Measurements from ENCODE around the gene MAP3K2.

The MAP3K2 gene

DNA sequence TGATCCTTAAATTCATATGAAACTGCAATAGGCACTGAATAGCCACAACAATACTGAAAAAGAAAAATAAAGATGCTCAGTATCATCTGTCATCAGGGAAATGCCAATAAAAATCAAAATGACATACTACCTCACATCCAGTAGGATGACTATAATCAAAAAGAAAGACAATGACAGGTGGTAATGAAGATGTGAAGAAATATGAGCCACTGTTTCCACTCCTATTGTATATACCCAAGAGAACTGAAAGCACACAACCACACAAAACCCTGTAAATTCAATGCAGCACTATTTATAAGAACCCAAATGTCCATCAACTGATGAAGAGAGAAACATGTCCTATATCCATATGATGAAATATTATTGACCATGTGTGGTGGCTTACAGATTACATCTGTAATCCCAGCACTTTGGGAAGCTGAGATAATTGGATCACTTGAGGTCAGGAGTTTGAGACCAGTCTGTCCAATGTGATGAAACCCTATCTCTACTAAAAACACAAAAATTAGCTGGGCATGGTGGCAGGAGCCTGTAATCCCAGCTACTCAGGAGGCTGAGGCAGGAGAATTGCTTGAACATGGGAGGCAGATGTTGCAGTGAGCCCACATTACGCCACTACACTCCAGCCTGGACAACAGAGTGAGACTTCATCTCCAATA lies 39.9 kb downstream of the MAP3K2 start:
- DNase-seq: no peak

DNA sequence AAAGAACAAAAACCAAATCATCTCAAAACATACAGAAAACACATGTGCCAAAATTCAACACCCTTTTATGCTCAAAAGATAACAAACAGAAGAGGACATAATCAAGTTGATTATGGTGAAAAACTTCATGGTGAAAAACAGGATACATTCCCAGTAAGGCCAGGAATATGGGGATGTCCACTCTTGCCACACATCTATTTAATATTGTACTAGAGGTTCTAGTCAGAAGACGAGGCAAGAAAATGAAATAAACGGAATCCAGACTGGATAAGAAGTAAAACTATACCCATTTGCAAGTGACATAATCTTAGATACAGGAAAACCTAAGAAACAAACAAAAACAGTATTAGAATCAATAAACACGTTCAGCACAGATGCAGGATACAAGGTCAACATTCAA lies 40.8 kb downstream of the MAP3K2 start:
- DNase-seq: no peak

DNA sequence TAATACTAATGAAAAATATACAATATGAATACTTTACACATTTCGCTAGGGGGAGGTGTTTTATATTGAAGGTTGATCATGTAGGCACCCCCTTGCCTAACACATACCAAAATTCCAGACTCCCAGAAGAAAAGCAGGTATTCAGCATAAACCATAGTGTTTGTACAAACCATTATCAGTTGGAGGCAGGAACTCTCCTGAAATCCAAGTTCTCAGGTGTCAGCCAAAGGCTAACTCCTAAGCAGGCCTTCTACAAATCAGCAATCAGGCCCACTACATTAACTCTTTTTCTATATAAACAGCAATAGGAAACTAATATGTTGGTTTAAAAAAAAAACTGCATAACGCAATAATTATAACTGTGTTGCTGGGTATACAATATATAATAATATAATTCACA lies 44.5 kb downstream of the MAP3K2 start:
- no peak for DNase-seq

DNA sequence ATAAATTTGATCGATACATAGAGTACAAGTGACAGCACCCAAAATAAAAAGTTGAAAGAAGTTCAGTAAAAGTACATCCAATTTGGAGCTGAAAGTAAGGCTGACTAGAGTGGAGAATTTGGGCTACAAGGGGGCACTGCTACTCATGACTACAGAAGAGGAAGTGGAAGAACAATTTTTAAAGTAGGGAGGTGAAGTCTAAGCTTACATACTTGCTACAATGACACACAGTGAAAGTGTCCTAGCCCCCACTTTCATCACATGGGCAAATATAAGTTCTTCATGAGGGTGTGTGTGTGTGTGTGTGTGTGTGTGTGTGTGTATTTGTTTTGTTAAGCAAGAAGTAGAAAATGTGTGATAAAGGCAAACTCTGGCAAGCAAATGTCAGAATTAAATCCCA lies 45.7 kb downstream of the MAP3K2 start:
- no peak for DNase-seq

DNA sequence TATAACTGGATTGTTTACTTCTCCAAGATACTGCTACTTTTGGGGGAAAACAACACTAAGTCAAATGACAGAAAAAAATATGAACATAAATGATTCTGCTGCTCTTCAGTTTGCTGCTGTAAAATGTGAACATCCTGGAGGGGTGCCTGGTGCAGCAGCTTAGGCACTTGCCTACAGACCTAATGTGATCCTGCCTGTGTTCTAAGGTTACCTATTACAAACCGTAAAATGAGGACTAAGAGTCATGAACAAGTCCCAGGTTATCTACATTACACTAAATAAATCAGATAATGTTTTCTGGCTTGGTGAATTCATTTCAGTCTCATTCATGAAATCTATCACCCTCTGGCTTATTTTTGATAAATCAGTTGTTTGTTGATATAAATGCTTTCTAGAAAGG lies 55.4 kb downstream of the MAP3K2 start:
- DNase-seq: no peak

DNA sequence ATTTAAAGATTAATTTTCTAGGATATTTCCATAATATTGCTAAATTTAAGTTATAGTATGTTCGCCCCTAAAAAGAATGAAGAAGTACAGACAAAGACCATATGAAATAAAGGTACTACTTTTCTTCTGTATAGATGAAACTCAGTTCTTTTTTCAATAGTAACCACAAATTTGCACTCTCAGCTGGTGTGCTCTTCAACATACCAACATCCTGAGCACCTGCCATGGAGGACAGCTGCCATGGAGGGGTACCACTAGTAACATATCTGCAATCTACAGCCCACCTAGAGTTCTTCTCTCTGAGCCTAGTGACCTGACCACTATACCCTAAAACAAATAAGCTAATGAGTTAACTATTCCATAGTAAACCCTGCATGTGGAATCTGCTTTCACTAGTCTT lies 57.0 kb downstream of the MAP3K2 start:
- DNase-seq: no peak

DNA sequence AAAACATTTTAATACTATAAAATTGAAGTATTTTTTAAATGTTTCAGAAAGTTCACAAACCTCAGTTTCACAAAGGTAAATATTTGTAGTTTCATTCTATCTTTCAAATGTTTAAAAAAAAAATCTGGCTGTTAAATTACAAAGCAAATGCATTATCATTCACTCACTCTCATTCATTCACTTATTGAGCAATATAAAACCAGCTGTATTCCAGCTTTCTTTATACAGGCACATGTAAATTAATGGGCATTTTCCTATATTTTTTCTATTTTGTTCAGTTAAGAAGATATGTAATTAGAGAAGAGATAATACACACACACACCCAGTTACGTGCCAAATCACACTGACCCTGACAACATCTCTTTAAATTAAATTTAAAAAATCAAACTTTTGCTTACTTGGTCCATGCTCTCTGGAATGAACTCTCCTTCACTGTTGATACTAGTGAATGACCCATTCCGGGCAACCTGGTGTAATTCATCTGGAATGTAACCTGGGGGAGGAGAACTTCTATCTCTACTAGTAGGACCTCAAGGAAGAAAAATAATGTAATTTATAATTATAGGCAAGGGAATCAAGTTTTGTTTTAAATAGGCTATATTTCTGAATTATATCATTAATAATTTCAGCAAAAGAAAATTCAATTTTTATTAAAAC lies 61.4 kb downstream of the MAP3K2 start:
- no peak for DNase-seq

DNA sequence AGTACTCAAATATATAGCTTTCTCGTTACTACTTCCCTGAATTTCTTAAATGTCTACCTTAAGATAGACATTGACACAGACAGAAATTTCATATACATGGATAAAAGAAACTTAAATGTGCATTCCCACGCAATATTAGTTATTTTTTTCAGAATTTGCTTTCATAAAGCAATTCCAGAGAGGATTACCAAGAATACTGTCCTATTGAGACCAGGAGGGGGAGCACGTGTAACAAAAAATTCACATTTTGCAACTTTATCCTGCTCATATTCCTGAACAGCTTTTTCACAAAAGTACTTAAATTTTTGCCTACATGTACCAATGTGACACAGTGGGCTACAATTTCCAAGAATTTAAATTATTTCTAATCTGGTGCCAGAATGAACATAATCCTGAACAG lies 63.1 kb downstream of the MAP3K2 start:
- peak; percentile 38 for DNase-seq

DNA sequence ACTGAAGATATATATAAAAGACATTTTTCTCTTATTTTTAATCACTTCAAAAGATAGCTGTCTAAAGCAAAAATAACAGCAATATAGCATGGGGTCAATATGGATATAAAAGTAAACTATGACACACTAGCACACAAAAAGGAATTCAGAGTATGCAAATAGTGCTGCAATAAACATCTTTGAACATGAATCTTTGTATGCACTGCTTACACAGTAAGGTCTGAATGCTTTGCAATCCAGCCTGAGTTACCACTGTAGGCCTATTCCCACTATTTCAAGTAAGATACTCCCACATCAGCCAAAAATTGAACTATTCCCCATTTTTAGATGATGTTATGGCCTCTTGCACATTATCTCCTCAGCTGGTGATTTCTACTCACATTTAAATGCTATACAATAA lies 66.5 kb downstream of the MAP3K2 start:
- no peak for DNase-seq

DNA sequence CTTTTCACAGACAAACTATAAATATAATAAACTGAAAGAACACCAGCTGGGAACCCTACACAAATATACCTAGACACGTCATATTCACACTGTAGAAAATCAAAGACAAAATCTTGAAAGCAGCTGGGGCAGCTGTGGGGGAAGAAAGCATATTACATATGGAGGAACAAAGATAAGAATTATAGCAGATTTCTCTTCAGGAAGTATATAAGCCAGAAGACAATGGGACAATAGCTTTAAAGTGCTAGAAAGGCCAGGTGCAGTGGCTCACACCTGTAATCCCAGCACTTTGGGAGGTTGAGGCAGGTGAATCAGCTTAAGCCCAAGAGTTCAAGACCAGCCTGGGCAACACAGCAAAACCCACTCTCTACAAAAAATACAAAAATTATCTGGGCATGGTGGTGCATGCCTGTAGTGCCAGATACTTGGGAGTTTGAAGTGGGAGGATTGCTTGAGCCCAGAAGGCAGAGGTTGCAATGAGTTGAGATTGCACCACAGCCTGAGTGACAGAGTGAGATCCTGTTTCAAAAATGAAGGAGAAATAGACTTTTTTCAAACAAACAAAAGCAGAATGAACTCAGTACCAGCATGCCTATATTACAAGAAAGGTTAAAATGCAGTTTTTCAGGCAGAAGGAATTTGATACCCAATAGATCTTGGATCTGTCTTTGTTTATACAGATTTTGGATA lies 67.0 kb downstream of the MAP3K2 start:
- DNase-seq: no peak

DNA sequence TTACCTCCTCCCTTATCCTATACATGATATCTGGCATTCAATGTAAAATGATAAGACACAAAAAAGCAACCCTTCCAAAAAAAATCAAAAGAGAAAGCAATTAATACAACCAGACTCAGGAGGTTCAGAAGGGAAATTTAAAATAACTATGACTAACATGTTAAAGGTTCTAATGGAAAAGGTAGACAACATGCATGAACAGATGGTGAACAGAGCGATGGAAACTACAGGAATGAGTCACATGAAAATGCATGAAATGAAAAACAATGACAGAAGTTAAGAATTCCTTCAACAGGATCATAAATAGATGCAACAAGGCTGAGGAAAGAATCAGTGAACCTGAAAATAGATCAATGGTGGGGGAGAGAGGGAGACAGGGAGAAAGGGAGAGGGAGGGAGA lies 67.7 kb downstream of the MAP3K2 start:
- no peak for DNase-seq

DNA sequence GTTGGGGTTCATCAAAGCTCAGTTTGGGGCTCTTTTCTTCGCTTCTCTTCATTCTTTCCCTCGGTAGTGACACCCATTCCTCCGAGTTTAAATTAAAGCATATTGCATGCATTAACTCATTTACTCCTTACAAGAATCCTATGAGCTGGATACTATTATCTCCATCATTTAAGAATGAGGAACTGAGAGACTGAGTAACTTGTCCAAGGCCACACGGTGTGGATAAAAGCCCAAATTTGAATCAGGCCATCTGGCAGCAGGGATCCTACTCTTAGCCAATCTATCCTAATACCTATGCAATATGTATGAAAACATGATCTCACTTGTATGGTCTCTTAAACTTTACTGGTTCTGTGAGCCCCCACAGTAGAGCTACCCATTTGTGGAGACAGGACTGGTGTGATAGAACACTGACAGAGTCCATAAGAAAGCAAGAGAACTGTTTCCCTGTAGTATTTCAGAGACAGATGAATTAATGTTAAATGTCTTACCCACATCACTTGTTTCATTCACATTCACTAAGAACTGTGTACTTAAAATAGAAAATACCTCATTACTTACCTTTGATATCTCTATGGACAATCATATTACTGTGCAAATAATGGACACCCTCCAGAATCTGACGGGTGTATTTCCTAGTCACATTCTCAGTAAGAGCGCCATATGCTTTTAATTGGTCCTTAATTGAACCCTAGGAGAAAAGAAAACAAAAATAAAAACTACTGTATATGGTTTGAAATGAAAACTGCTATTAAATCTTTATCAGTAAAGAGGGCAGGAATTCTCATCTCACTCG lies 73.4 kb downstream of the MAP3K2 start:
- peak; percentile 20 for DNase-seq

DNA sequence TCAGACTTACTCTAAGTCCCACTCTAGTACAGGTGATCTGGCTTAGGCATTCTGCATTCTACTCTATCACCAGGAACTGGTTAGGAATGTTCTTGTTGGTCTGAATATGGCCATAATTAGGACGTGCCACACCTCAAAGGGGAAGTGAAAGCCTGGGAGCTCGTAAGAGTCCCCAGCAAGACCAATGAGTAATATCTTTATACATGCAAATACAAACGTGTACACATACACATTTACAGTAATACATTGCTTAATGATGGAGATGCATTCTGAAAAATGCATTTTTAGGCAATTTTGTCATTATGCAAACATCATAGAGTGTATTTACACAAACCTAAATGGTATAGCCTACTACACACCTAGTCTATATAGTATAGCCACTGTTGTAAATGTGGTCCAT lies 74.4 kb downstream of the MAP3K2 start:
- DNase-seq: peak; percentile 55

DNA sequence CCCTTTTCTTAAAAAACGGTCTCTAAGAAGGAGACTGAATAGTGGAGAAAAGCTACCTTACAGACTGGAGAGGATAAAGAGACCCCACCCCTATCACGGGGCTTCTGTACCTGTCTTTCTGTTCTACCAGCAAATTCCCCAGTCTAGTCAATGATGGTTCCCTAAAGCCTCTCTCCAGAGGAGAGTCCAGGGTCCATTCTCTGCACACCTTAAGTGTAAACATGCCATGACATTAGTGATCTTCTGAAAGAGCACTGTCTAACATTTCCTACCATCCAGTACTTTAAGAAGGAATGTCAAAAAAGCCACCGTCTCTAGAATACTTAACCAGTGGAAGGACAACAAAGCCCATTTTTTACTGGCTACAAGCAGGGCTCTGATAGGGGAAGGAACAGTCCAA lies 76.8 kb downstream of the MAP3K2 start:
- no peak for DNase-seq

DNA sequence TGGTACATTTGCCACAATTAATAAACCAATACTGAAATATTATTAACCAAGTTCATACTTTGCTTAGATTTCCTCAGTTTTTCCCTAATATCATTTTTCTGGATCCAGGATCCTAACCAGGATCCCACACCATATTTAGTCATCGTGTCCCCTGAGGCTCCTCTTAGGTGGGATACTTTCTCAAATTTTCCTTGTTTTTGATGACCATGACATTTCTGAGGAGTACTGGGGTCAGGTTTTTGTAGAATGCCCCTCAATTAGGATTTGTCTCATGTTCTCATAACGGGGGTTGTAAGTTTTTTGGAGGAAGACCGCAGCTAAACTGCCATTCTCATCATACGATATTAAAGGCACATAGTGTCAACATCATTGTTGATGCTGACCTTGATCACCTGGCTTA lies 78.3 kb downstream of the MAP3K2 start:
- no peak for DNase-seq

DNA sequence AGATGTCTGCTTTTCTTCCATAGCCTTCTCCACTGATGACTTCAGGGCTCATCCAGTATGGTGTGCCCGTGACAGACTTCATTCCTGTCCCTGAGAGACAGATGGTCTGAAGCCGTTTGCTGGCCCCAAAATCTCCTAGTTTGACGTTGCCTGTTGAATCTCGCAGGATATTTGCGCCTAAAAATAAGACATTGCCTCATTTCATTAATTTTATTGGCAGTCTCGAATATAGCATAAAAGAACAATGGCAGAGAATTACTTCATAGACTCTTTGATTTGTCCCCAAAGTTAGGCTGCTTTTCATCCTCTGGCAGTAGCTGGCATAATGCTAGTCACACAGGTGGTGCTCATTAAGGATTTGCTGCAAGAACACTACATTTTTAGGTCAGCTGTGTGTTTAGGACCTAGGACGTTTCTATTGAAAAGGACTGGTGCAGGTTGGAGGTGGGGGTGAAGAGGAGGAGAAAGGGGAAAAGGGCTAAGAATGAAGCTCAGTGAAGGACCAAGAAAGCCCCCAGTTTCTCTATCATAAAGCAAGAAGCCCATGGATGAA lies 79.1 kb downstream of the MAP3K2 start:
- no peak for DNase-seq

DNA sequence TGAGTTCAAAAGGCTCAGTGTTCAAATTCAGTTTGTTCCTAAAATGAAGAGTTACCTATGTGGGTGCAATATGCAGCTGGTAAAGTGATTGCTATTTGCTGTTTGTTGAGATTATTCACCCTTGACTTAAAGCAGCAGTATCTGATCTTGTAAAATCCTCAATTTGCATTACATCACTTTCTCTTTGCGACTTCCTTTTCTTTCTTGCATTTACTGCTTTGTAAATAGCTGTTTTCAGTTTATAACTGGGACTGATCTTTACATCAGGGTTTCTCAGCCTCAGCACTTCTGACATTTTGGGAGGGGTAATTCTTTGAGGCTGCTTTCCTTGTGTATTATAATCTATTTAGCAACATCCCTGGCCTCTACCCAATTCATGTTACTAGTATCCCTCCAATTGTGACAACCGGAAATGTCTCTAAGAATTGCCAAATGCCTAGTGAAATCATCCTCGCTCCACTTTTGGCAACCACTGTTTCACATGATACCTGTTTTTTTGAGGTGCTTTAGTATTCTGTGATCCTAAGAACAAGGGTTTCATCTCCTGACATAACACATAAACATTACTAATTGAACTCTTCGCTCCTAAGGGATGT lies 81.7 kb downstream of the MAP3K2 start:
- DNase-seq: no peak

DNA sequence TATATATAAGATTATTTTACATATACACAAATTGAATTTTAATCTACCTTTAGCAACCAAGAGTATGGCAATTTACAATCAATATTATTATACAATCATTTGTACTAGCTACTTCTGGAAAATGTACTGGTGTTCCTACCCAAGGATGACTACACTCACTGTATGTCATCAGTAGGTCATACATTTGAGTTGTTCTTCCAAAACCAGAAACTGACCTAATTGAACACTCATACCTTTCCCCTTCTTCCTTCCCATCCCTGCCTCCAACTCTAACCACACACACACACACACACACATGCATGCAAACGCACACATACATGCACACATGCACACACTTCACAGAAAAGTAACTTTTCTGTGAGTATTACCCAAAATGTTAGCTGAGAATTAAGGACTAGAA lies 85.6 kb downstream of the MAP3K2 start:
- DNase-seq: no peak

DNA sequence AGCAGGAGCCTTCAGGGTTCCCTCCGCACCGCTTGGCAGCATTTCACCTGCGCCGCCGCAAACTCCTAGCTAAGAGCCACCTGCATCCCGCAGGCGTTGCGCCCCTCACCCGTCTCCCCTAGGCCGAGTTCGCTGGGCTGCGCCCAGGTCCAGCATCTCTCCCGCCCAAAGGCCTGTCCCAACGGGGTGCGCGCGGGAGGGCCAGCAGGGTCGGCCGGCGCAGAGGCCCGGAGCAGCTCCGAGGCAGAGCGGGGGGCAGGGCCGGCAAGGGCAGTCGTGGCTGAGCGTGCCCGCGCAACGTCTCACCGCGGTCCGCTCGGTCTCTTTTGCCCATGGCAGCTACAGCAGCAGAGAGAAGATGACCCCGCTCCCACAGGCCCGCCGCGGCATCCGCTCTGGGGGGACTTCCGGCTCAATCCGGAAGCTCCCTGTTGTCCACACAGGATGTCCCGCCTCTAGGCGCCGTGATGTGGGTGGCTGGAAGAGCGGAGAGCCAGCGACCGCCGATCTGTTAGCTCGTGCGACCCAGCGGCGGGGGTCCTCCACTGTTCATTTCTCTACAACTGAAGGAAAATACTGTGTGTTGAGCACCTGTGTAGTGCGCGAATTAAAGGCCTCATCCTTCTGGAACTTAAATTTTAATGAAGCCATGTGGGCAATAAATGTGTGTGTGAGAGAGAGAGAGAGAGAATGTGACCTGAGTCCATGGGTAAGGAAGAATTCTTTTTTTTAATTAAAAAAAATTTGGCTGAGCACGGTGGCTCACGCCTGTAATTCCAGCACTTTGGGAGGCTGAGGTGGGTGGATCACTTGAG lies 93.8 kb downstream of the MAP3K2 start, which contains the start of gene ERCC3:
Gene ERCC3 (minus strand): TSS at position 397 of the 815 bp plus-strand sequence. CDS start 63 bp downstream, at position 334.
- DNase-seq: peak; percentile 89

DNA sequence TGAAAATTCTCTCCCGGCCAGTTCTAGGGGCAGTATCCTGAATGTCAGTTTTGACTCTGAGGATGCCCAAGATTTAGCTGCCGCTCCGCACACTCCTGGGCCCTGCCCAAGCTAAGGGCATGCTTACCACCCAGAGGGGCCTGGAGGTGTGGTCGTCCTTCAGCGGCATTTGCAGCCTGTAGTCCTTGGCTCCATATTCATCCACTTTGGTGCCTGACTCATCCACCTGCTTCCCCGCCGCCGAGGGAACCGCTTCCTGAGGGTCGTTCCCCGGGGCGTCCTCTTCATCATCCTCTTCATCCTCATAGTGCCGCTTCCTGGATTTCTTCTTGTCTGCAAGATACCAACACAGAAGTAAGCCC lies 94.4 kb downstream of the MAP3K2 start:
- no peak for DNase-seq

DNA sequence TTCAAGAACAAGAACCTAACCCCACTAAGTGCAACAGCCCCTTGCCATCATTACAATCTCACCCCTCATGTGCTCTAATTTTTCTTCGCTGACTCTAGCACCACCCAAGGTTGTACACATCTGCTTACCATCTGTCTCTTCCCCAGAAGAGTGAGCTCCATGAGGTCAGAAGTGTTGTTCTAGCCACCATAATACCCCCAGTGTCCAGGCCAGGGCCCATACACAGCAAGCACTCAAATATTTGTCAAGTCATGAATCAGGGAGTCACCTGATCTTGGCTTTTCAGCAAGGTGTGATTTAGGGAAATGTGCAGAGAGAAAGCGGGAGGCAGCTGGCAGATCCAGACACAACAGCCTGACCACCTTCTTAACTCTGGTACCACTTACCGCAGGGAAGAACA lies 99.5 kb downstream of the MAP3K2 start:
- DNase-seq: no peak

DNA sequence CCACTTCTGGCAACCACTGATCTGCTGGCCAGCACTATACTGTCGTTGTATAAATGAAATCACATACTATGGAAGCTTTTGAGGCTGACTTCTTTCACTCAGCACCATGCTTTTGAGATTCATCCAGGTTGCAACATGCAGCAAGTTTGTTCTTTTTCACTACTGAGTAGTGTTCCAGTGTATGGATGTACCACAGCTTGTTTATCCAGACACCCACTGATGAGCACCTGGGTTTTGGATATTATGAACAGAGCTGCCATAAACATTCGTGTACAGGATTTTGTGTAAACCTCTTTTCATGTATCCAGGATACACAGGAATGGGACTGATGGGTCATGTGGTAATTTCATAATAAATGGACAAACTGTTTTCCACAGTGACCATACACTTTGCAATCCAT lies 104.5 kb downstream of the MAP3K2 start:
- DNase-seq: no peak
